ENCODE data around the gene SLC6A12. TPM values are rescaled to one million over a fixed set of nuclear protein-coding genes. Genes with fewer than 3 reads are reported as not detected.

Gene SLC6A12
- total RNA-seq, 2 experiments from 2014 or later: not detected

DNA sequence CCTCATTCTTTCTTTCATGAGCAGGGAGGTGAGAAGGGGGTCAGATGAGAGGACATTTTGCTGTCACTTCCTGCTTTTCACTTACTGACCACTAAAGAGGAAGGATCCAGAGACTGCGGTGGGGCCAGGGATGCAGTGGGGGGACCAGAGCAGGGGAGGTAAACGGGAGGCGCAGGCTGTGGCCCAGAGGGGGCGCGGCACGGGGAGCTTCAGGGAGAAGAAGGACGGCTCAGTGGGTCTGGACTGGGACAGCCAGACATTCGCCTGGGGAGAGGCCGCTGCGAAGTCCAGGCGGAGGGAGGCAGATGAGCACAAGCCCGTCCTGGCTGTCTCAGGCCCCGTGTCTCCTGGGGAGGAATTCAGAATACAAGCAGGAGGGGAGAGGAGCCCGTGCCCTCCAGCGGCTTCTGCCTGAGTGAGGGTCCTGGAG lies 41.2 kb downstream of the SLC6A12 start:
- peaks cover 11% of the 10 kb centered on the region for H3K4me1 Mint-ChIP-seq
- ChIA-PET CTCF (no interaction called here), POLR2A (no interaction called here)
- peaks cover 1% of the 10 kb centered on the region for H3K27me3 Mint-ChIP-seq
- no peaks in the 10 kb centered on the region for H3K36me3 Mint-ChIP-seq (ENCODE audit: low read depth)
- no peak overlapping the region for H3K4me3 Mint-ChIP-seq
- H3K9me3 Mint-ChIP-seq: no peaks in the 10 kb centered on the region
- H3K27ac Mint-ChIP-seq: no peak overlapping the region
- DNase-seq: no peak

GRCh38 chr12:171743-172676 lies 41.9 kb downstream of the SLC6A12 start:
- no peaks in the 10 kb centered on the region for H3K36me3 Mint-ChIP-seq (ENCODE audit: low read depth)
- H3K27ac Mint-ChIP-seq: no peak overlapping the region
- H3K27me3 Mint-ChIP-seq: peaks cover 1% of the 10 kb centered on the region
- ChIA-PET CTCF (no interaction called here), POLR2A (no interaction called here)
- H3K4me3 Mint-ChIP-seq: no peak overlapping the region
- H3K9me3 Mint-ChIP-seq: no peaks in the 10 kb centered on the region
- no peak for DNase-seq
- peaks cover 11% of the 10 kb centered on the region for H3K4me1 Mint-ChIP-seq

DNA sequence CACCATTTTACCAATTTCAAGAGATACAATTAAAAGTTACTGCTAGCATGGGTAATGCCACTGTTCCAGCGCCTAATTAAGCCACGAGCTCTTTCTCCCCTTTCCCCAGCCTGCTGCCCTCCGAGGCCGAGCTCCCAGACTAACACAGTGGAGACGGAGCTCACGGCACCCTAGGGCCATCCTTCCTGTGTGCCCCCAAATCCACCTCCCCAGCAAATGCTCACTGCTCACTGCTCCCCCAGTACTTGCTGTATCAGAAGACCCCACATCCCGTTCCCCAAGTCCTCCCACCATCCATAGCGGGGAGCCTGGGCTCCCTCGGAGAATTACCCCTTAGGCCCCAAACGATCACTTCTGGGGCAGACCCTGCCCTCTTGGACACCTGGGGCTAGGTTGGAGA lies 42.7 kb downstream of the SLC6A12 start:
- Mint-ChIP-seq H3K4me1 (peaks cover 11% of the 10 kb centered on the region), H3K4me3 (no peak overlapping the region), H3K27ac (no peak overlapping the region), H3K9me3 (no peaks in the 10 kb centered on the region), H3K27me3 (peaks cover 1% of the 10 kb centered on the region), H3K36me3 (ENCODE audit: low read depth) (no peaks in the 10 kb centered on the region)
- no peak for DNase-seq
- ChIA-PET CTCF (no interaction called here), POLR2A (no interaction called here)

GRCh38 chr12:170371-171225 lies 43.4 kb downstream of the SLC6A12 start:
- ChIA-PET CTCF (no interaction called here), POLR2A (no interaction called here)
- Mint-ChIP-seq H3K27ac (no peak overlapping the region), H3K4me1 (peaks cover 11% of the 10 kb centered on the region), H3K36me3 (ENCODE audit: low read depth) (no peaks in the 10 kb centered on the region), H3K9me3 (no peaks in the 10 kb centered on the region), H3K4me3 (no peak overlapping the region), H3K27me3 (peaks cover 1% of the 10 kb centered on the region)
- DNase-seq: no peak

DNA sequence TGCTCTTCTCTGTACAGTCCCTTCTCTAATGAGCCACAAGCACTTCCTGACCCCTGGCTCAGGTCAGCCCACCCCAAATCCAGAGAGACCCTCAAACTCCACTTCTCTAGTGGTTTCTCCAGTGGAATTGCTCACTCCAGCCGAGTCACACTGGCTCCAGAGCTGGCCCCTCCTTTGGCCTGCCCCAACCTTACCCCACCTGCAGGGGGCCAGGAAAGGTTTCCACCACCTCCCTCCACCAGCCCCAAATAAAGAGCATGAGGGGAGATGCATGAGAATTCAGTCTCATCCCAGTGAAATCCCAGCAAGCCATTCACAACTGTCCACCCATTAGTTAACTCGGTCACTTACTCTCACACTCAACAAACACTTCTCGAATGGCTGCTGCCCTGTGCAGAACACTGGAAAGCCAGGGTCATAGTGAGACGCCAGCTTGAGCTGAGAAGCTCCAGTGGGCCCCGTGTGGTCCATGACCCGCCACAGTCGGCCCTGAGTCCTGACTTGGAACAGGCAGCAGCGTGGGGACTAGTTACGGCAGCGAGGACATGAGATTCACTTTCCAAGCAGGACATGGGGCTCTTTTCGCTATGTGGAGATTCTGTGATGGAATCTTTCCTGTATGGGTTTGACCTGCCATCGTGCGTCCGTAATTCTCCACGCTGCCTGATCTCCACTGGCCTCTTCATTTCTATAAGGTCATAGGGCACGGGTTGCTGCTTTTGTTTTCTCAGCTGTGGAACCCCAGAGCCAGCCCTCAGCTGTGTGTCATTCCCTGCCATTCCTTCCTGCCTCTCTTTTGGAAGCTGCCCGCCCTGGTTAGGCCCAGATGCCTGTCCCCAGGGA lies 44.2 kb downstream of the SLC6A12 start:
- Mint-ChIP-seq H3K9me3 (no peaks in the 10 kb centered on the region), H3K36me3 (ENCODE audit: low read depth) (no peaks in the 10 kb centered on the region), H3K27me3 (peaks cover 1% of the 10 kb centered on the region), H3K27ac (no peak overlapping the region), H3K4me1 (peaks cover 11% of the 10 kb centered on the region), H3K4me3 (no peak overlapping the region)
- DNase-seq: no peak
- ChIA-PET CTCF (no interaction called here), POLR2A (no interaction called here)

DNA sequence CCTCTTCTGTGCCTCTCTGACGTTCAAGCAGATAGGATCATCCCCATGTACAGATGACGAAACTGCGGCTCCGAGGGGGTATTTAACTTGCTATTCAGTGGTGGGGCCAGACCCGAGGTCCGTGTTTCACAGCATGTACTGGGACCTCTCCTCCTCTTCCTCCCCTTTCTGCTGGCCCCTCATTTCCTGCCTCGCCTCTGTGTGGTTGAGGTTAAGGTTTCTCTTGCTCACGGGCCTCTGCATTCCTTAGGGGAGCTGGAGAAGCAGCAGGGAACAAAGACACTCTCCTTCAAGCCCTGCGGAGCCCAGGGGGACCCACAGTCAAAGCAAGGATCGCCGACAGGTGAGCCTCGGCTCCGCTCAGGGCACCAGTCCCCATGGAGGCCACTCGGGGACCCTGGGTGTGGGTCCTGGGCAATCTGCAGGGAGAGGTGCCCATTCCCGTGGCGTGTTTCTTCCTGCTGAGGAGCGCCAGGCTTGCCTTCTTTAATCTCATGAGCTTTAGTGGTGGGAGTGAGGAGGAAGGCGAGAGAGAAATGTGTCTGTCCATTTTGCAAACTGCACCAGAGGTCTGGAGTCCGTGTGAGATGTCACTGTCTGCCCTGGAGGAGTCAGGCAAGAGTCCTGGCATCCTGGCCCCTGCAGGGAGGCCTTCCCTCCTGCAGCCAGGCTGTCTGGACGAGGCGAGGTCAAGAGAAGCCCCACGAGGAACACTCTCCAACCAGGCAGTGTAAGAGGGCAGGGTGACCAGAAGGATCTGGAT lies 45.0 kb downstream of the SLC6A12 start:
- H3K36me3 Mint-ChIP-seq (ENCODE audit: low read depth): no peaks in the 10 kb centered on the region
- ChIA-PET POLR2A (no interaction called here), CTCF (no interaction called here)
- H3K9me3 Mint-ChIP-seq: no peaks in the 10 kb centered on the region
- peaks cover 11% of the 10 kb centered on the region for H3K4me1 Mint-ChIP-seq
- H3K4me3 Mint-ChIP-seq: no peak overlapping the region
- H3K27me3 Mint-ChIP-seq: peaks cover 1% of the 10 kb centered on the region
- DNase-seq: no peak
- no peak overlapping the region for H3K27ac Mint-ChIP-seq

- POLR2A ChIA-PET: no interaction called here
- no peak overlapping the region for H3K4me3 Mint-ChIP-seq
- H3K27me3 Mint-ChIP-seq: peaks cover 1% of the 10 kb centered on the region
- DNase-seq: no peak
- peaks cover 11% of the 10 kb centered on the region for H3K4me1 Mint-ChIP-seq
- CTCF ChIA-PET: interaction anchor here (1.2 kb wide), 1 partner anchor 51 kb away, joined by 3 read pairs; no protein-coding TSS in a partner anchor
- H3K36me3 Mint-ChIP-seq (ENCODE audit: low read depth): no peaks in the 10 kb centered on the region
- no peak overlapping the region for H3K27ac Mint-ChIP-seq
- no peaks in the 10 kb centered on the region for H3K9me3 Mint-ChIP-seq
These were observed 45.9 kb downstream of the SLC6A12 start for GRCh38 chr12:167959-168600.

GRCh38 chr12:166425-167075 lies 47.4 kb downstream of the SLC6A12 start:
- H3K27me3 Mint-ChIP-seq: peaks cover 1% of the 10 kb centered on the region
- H3K36me3 Mint-ChIP-seq (ENCODE audit: low read depth): no peaks in the 10 kb centered on the region
- H3K4me1 Mint-ChIP-seq: peaks cover 11% of the 10 kb centered on the region
- POLR2A ChIA-PET: no interaction called here
- H3K9me3 Mint-ChIP-seq: no peaks in the 10 kb centered on the region
- H3K4me3 Mint-ChIP-seq: no peak overlapping the region
- DNase-seq: no peak
- no peak overlapping the region for H3K27ac Mint-ChIP-seq
- CTCF ChIA-PET: no interaction called here

- H3K27me3 Mint-ChIP-seq: peaks cover 1% of the 10 kb centered on the region
- H3K4me3 Mint-ChIP-seq: no peak overlapping the region
- no peaks in the 10 kb centered on the region for H3K9me3 Mint-ChIP-seq
- H3K4me1 Mint-ChIP-seq: peaks cover 11% of the 10 kb centered on the region
- ChIA-PET CTCF (no interaction called here), POLR2A (no interaction called here)
- no peak for DNase-seq
- H3K36me3 Mint-ChIP-seq (ENCODE audit: low read depth): no peaks in the 10 kb centered on the region
- no peak overlapping the region for H3K27ac Mint-ChIP-seq
These were observed 48.0 kb downstream of the SLC6A12 start for GRCh38 chr12:165862-166368.

GRCh38 chr12:164207-164606 lies 49.8 kb downstream of the SLC6A12 start:
- H3K4me3 Mint-ChIP-seq: no peak overlapping the region
- H3K9me3 Mint-ChIP-seq: no peaks in the 10 kb centered on the region
- peaks cover 8% of the 10 kb centered on the region for H3K4me1 Mint-ChIP-seq
- POLR2A ChIA-PET: no interaction called here
- DNase-seq: no peak
- H3K36me3 Mint-ChIP-seq (ENCODE audit: low read depth): no peaks in the 10 kb centered on the region
- H3K27ac Mint-ChIP-seq: no peak overlapping the region
- peaks cover 1% of the 10 kb centered on the region for H3K27me3 Mint-ChIP-seq
- CTCF ChIA-PET: no interaction called here

GRCh38 chr12:163406-163986 lies 50.5 kb downstream of the SLC6A12 start:
- Mint-ChIP-seq H3K4me1 (peaks cover under 1% of the 10 kb centered on the region), H3K27me3 (peaks cover under 1% of the 10 kb centered on the region), H3K4me3 (no peak overlapping the region), H3K36me3 (ENCODE audit: low read depth) (no peaks in the 10 kb centered on the region), H3K9me3 (no peaks in the 10 kb centered on the region), H3K27ac (no peak overlapping the region)
- CTCF ChIA-PET: no interaction called here
- POLR2A ChIA-PET: no interaction called here
- no peak for DNase-seq

All from activated CD4-positive, alpha-beta memory T cell treated with anti-CD3 and anti-CD28 coated beads, Interleukin-2, amount 10 ng/mL, durations not matched to agents 7 days and 5 days (primary cell).